Gastrocnemius medialis (tissue), 4 donors: Measurements from ENCODE around the gene USP34.

Experiments used
- POLR2A ChIP-seq, 2 donors: fragments of 450-650 bp; IDR thresholded peaks; one replicate each; pipeline ENCODE4 v1.6.1; 2017; ENCODE audit warnings: antibody characterized with exemption in 2 of 2, mild to moderate bottlenecking in 2 of 2, moderate library complexity in 2 of 2
- TF ChIP-seq, protein P1 (sequence below), 5 experiments: fragments of 450-650 bp in 3 of 5; fragments of 200-600 bp in 2 of 5; sonication (generic) in 2 of 5; IDR thresholded peaks in 4 of 5; conservative IDR thresholded peaks in 1 of 5; 1 replicate in 4 of 5; 2 replicates in 1 of 5; pipeline ENCODE4 v1.5.1; 2016 to 2019; ENCODE audit warnings: antibody characterized with exemption in 5 of 5, mild to moderate bottlenecking in 3 of 5, moderate library complexity in 3 of 5

DNA sequence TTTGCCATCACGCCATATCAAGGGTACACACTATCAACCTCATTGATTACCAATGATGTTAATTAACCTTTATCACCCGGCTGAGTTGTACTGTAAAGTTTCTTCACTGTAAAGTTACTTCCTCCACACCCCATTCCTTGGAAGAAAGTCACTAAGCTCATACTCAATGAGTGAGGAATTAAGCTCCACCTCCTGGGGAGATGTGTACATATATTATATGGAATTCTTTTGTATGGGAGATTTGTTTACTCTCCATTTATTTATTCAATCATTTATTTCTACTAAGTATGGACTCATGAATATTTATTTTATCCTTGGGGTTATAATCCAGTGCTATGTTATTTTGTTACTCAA, 252.1 kb downstream of the USP34 start:
- no peak for TF ChIP-seq POLR2A (IDR thresholded peaks at IDR 0.05)
- TF ChIP-seq, protein P1, sequence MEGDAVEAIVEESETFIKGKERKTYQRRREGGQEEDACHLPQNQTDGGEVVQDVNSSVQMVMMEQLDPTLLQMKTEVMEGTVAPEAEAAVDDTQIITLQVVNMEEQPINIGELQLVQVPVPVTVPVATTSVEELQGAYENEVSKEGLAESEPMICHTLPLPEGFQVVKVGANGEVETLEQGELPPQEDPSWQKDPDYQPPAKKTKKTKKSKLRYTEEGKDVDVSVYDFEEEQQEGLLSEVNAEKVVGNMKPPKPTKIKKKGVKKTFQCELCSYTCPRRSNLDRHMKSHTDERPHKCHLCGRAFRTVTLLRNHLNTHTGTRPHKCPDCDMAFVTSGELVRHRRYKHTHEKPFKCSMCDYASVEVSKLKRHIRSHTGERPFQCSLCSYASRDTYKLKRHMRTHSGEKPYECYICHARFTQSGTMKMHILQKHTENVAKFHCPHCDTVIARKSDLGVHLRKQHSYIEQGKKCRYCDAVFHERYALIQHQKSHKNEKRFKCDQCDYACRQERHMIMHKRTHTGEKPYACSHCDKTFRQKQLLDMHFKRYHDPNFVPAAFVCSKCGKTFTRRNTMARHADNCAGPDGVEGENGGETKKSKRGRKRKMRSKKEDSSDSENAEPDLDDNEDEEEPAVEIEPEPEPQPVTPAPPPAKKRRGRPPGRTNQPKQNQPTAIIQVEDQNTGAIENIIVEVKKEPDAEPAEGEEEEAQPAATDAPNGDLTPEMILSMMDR (IDR thresholded peaks at IDR 0.05 in 4 of 5, conservative IDR thresholded peaks at IDR 0.05 in 1 of 5): no peak
